IgD-negative memory B cell (primary cell): ENCODE measurements around the gene NAA40. TPM values are rescaled to one million over a fixed set of nuclear protein-coding genes. Genes with fewer than 3 reads are reported as not detected.
A peak's percentile ranks its signal among the peaks of the same experiment; 100 is the strongest.

Experiments
- H3K27ac Mint-ChIP-seq, 3 donors: one replicate each; pipeline ENCODE4 v1.8.0; 2020 to 2022; ENCODE audit warnings: mild to moderate bottlenecking in 3 of 3, mixed read lengths in 3 of 3, moderate library complexity in 1 of 3
- H3K27me3 Mint-ChIP-seq: one replicate; pipeline ENCODE4 v1.8.0; 2021; ENCODE audit warnings: mixed read lengths
- H3K36me3 Mint-ChIP-seq: one replicate; pipeline ENCODE4 v1.8.0; 2020; ENCODE audit warnings: mild to moderate bottlenecking, mixed read lengths
- H3K4me1 Mint-ChIP-seq, 3 donors: one replicate each; pipeline ENCODE4 v1.8.0; 2020 to 2022; ENCODE audit warnings: mixed read lengths in 3 of 3, mild to moderate bottlenecking in 1 of 3
- H3K4me3 Mint-ChIP-seq, 4 donors: one replicate each; pipeline ENCODE4 v1.8.0; 2020 to 2022; ENCODE audit warnings: mild to moderate bottlenecking in 4 of 4, mixed read lengths in 4 of 4, moderate library complexity in 3 of 4
- H3K9me3 Mint-ChIP-seq, 3 donors: one replicate each; pipeline ENCODE4 v1.8.0; 2020 to 2021; ENCODE audit warnings: mixed read lengths in 3 of 3, mild to moderate bottlenecking in 1 of 3
- polyA plus RNA-seq: library from polyadenylated mRNA; unstranded; fragments of 300-500 nt; fragmentation: Illumina TruSeq; gene quantifications from one replicate; pipeline ENCODE4 v1.2.3, GENCODE V29; 2021

NAA40 gene
- polyA plus RNA-seq, 1 donor from 2014 or later, result 13.9 TPM

- H3K4me3 Mint-ChIP-seq, result peak within 1 kb of the TSS; percentile 97 to 100 (median 100)
- peaks cover 2% of the 10 kb centered on the region for H3K36me3 Mint-ChIP-seq
- peaks cover 2% of the 10 kb centered on the region for H3K27me3 Mint-ChIP-seq
- H3K4me1 Mint-ChIP-seq, result peaks cover 15 to 23% (median 21%) of the 10 kb centered on the region in 3 donors
- no peaks in the 10 kb centered on the region for H3K9me3 Mint-ChIP-seq
- peak within 1 kb of the TSS; percentile 87 to 99 (median 98) for H3K27ac Mint-ChIP-seq
Observed at GRCh38 chr11:63974259-63975143, 35.7 kb downstream of the NAA40 start, which contains the start of gene COX8A. COX8A (plus strand) TSS chr11:63974620; CDS start chr11:63974681, 61 bp downstream.

- peak overlapping the region in 2 of 4 donors; percentile 39 to 85 for H3K4me3 Mint-ChIP-seq
- peaks cover 21 to 28% (median 27%) of the 10 kb centered on the region in 3 donors for H3K4me1 Mint-ChIP-seq
- H3K27me3 Mint-ChIP-seq, result no peaks in the 10 kb centered on the region
- no peaks in the 10 kb centered on the region for H3K9me3 Mint-ChIP-seq
- peak overlapping the region in 1 of 3 donors; percentile 81 for H3K27ac Mint-ChIP-seq
- H3K36me3 Mint-ChIP-seq, result peaks cover 2% of the 10 kb centered on the region
Observed at GRCh38 chr11:63978551-63979239, 39.9 kb downstream of the NAA40 start.

GRCh38 chr11:63979426-63979825 is 40.6 kb downstream of the NAA40 start:
- Mint-ChIP-seq H3K27ac (peak overlapping the region in 1 of 3 donors; percentile 18), H3K4me3 (peak overlapping the region in 1 of 4 donors; percentile 85)

GRCh38 chr11:63985812-63986155 is 47.0 kb downstream of the NAA40 start:
- Mint-ChIP-seq H3K9me3 (no peaks in the 10 kb centered on the region), H3K27ac (peak overlapping the region; percentile 93 to 99 (median 98))

More at GRCh38 chr11:63979426-63979825, 40.6 kb downstream of the NAA40 start:
- Mint-ChIP-seq H3K27me3 (no peaks in the 10 kb centered on the region), H3K9me3 (no peaks in the 10 kb centered on the region), H3K4me1 (peaks cover 16 to 22% (median 22%) of the 10 kb centered on the region in 3 donors), H3K36me3 (peaks cover 2% of the 10 kb centered on the region)

GRCh38 chr11:63986156-63986931 is 47.5 kb downstream of the NAA40 start, which contains the start of gene OTUB1:
OTUB1 (plus strand) TSS chr11:63986438; CDS start chr11:63986457, 19 bp downstream.
- Mint-ChIP-seq H3K4me3 (peak within 1 kb of the TSS; percentile 94 to 99 (median 98)), H3K36me3 (peaks cover 9% of the 10 kb centered on the region), H3K27me3 (no peaks in the 10 kb centered on the region), H3K27ac (peak within 1 kb of the TSS; percentile 93 to 99 (median 98)), H3K4me1 (peaks cover 20 to 24% (median 21%) of the 10 kb centered on the region in 3 donors), H3K9me3 (no peaks in the 10 kb centered on the region)

More at GRCh38 chr11:63985812-63986155, 47.0 kb downstream of the NAA40 start:
- H3K36me3 Mint-ChIP-seq, result peaks cover 9% of the 10 kb centered on the region
- peaks cover 22 to 26% (median 24%) of the 10 kb centered on the region in 3 donors for H3K4me1 Mint-ChIP-seq
- peak overlapping the region; percentile 94 to 99 (median 98) for H3K4me3 Mint-ChIP-seq
- H3K27me3 Mint-ChIP-seq, result no peaks in the 10 kb centered on the region

GRCh38 chr11:63986932-63987513 is 48.2 kb downstream of the NAA40 start:
- Mint-ChIP-seq H3K4me1 (peaks cover 18 to 26% (median 22%) of the 10 kb centered on the region in 3 donors), H3K4me3 (peak overlapping the region; percentile 72 to 82 (median 74)), H3K27me3 (no peaks in the 10 kb centered on the region), H3K9me3 (no peaks in the 10 kb centered on the region), H3K36me3 (peaks cover 9% of the 10 kb centered on the region), H3K27ac (peak overlapping the region in 2 of 3 donors; percentile 53 to 99)

- H3K27me3 Mint-ChIP-seq, result no peaks in the 10 kb centered on the region
- peaks cover 0 to 19% (median 18%) of the 10 kb centered on the region in 3 donors for H3K4me1 Mint-ChIP-seq
- H3K4me3 Mint-ChIP-seq, result peak overlapping the region in 1 of 4 donors; percentile 52
- peak overlapping the region in 1 of 3 donors; percentile 27 for H3K27ac Mint-ChIP-seq
- peaks cover 9% of the 10 kb centered on the region for H3K36me3 Mint-ChIP-seq
- no peaks in the 10 kb centered on the region for H3K9me3 Mint-ChIP-seq
Observed at GRCh38 chr11:63991558-63991957, 52.8 kb downstream of the NAA40 start.

- H3K9me3 Mint-ChIP-seq, result no peaks in the 10 kb centered on the region
- peaks cover 11% of the 10 kb centered on the region for H3K36me3 Mint-ChIP-seq
- H3K4me1 Mint-ChIP-seq, result peaks cover 0 to 14% (median 11%) of the 10 kb centered on the region in 3 donors
- no peaks in the 10 kb centered on the region for H3K27me3 Mint-ChIP-seq
- no peak overlapping the region for H3K27ac Mint-ChIP-seq
- peak overlapping the region in 1 of 4 donors; percentile 2 for H3K4me3 Mint-ChIP-seq
Observed at GRCh38 chr11:63993100-63993499, 54.3 kb downstream of the NAA40 start.

- Mint-ChIP-seq H3K9me3 (no peaks in the 10 kb centered on the region), H3K27me3 (no peaks in the 10 kb centered on the region), H3K4me1 (peaks cover 0 to 9% (median 9%) of the 10 kb centered on the region in 3 donors), H3K36me3 (peaks cover 5% of the 10 kb centered on the region), H3K4me3 (peak overlapping the region in 1 of 4 donors; percentile 52), H3K27ac (no peak overlapping the region)
Observed at GRCh38 chr11:63993993-63994392, 55.2 kb downstream of the NAA40 start.

- H3K27ac Mint-ChIP-seq, result no peak overlapping the region
- H3K36me3 Mint-ChIP-seq, result peaks cover 3% of the 10 kb centered on the region
- peaks cover 0 to 10% (median 9%) of the 10 kb centered on the region in 3 donors for H3K4me1 Mint-ChIP-seq
- no peaks in the 10 kb centered on the region for H3K9me3 Mint-ChIP-seq
- H3K4me3 Mint-ChIP-seq, result no peak overlapping the region
- no peaks in the 10 kb centered on the region for H3K27me3 Mint-ChIP-seq
Observed at GRCh38 chr11:63996512-63996911, 57.7 kb downstream of the NAA40 start.

GRCh38 chr11:63997104-63997700 is 58.4 kb downstream of the NAA40 start:
- Mint-ChIP-seq H3K27me3 (no peaks in the 10 kb centered on the region), H3K4me1 (peaks cover 0 to 8% (median 7%) of the 10 kb centered on the region in 3 donors), H3K4me3 (peak overlapping the region in 1 of 4 donors; percentile 26), H3K9me3 (no peaks in the 10 kb centered on the region), H3K27ac (peak overlapping the region in 1 of 3 donors; percentile 77), H3K36me3 (peaks cover 3% of the 10 kb centered on the region)

- peaks cover 3% of the 10 kb centered on the region for H3K36me3 Mint-ChIP-seq
- H3K4me3 Mint-ChIP-seq, result peak overlapping the region in 1 of 4 donors; percentile 26
- peak overlapping the region in 1 of 3 donors; percentile 77 for H3K27ac Mint-ChIP-seq
- H3K4me1 Mint-ChIP-seq, result peaks cover 0 to 8% (median 7%) of the 10 kb centered on the region in 3 donors
- no peaks in the 10 kb centered on the region for H3K27me3 Mint-ChIP-seq
- no peaks in the 10 kb centered on the region for H3K9me3 Mint-ChIP-seq
Observed at GRCh38 chr11:63997801-63998337, 59.1 kb downstream of the NAA40 start.

GRCh38 chr11:63998558-63999348 is 60.0 kb downstream of the NAA40 start:
- H3K36me3 Mint-ChIP-seq, result peaks cover 3% of the 10 kb centered on the region
- no peak overlapping the region for H3K27ac Mint-ChIP-seq
- H3K4me3 Mint-ChIP-seq, result peak overlapping the region in 3 of 4 donors; percentile 62 to 78 (median 65)
- H3K9me3 Mint-ChIP-seq, result no peaks in the 10 kb centered on the region
- no peaks in the 10 kb centered on the region for H3K27me3 Mint-ChIP-seq
- peaks cover 0 to 3% (median 2%) of the 10 kb centered on the region in 3 donors for H3K4me1 Mint-ChIP-seq
